Left ventricle myocardium superior (tissue), 1 donor: Measurements from ENCODE around the gene TPO. TPM values are rescaled to one million over a fixed set of nuclear protein-coding genes. Genes with fewer than 3 reads are reported as not detected.
"Not testable (repeated sequence)": the region's sequence is repeated elsewhere in the genome, so short reads cannot be mapped to it uniquely, and the experiment has no call there.

Source experiments
- ATAC-seq: fragments of 200-7000 bp; cut with Tn5 transposase; one replicate; pipeline ENCODE4 v1.9.1; 2020; ENCODE audit warnings: mild to moderate bottlenecking, moderate library complexity
- DNase-seq: peaks from one replicate; pipeline ENCODE4 v3.0.0-alpha.2; 2020
- intact Hi-C: fragments of 100-400 bp; cut with micrococcal nuclease; formaldehyde crosslinking; loops from one replicate; pipeline ENCODE4 v1.11.0; 2022
- total RNA-seq: library from RNA; stranded (reverse); fragmentation: NEBNext Ultra II Directional; extraction: Animal tissue kit (Norgen Biotek cat#: 25700); gene quantifications from one replicate; pipeline ENCODE4 v1.2.1, GENCODE V29; 2021
- donor health status: DM: no; HTN: yes; CAD: no; lungs with severe emphysema.

The TPO gene
- total RNA-seq, 1 donor from 2014 or later, result 10.0 TPM

GRCh38 chr2:1515073-1515430, 101.8 kb downstream of the TPO start:
- intact Hi-C loops, result no loop called here
- no peak for ATAC-seq
- DNase-seq, result no peak

DNA sequence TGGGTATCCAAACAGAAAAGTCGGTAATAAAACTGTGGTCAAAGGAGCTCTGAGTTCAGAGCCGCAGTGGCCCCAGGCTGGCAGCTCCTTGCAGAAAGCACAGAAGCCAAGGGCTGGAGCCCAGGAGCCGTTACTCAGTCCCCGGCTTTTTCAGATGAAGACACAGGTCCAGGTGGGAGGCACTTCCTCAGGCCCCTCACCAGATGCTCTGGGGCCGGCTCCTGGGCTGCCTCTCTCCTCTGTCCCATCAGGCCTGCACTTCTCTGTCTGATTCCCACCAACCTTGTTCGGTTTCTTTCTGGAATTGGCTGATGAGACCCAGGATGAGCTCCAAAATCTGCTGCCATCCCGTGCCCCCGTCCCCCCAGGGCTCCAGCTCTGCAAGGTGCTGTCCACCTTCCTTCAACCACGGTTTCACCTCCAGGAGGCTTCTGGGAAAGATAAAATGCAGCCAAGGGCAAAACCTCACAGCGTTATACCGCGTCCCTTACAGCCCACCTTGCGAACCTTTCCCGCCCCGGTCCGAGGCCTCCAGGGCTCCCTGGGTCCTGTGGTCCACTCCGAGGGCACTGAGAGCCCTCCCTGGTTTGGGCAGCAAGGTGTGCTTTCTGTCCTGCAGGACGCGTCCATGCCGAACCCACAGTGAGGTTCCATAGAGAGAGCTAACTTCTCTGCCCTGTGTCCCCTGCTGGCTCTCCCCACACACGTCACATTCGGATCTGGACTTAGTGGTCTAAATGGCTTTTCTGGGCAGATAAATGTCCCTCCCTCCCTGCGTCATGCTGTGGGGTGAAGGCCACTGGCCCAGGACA, 102.9 kb downstream of the TPO start:
- ATAC-seq, result no peak
- no peak for DNase-seq
- intact Hi-C loops, result no loop called here

DNA sequence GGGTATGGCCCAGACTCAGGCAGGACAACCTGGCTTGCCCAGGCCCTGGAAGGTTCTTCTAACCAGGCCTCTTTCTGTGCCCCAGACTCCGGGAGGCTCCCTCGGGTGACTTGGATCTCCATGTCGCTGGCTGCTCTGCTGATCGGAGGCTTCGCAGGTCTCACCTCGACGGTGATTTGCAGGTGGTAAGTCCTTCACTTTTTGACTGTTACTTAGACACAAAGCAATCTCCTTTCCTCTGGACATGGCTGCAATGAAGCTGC, 103.5 kb downstream of the TPO start:
- DNase-seq, result no peak
- intact Hi-C loops, result no loop called here
- ATAC-seq, result no peak

- DNase-seq, intact Hi-C loops, ATAC-seq: not testable (repeated sequence)
These were observed 104.0 kb downstream of the TPO start for GRCh38 chr2:1517291-1517690.

DNA sequence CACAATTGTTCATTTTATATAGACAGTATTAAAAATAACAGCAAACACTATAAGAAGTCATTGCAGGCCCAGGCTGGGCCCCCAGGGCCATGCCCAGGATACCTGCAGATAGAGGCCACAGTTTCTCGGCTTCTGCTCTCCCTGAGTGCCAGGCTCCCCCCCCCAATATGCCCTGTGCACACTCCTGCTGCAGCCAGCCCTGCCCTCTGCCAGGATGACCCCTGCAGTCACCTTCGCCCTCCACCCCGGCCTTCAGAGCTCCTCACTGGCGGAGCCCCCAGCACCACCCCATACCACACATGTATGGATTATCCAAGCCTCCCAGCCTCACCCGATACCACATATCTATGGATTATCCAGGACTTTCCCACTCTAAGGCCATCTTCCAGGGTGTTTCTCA, 104.5 kb downstream of the TPO start:
- intact Hi-C loops, result no loop called here
- ATAC-seq (no peak), DNase-seq (no peak)

- ATAC-seq, result no peak
- no peak for DNase-seq
- intact Hi-C loops, result no loop called here
These were observed 105.1 kb downstream of the TPO start for GRCh38 chr2:1518331-1518803.

- intact Hi-C loops, result no loop called here
- ATAC-seq, result peak; percentile 72
- peak; percentile 54 for DNase-seq
These were observed 105.7 kb downstream of the TPO start for GRCh38 chr2:1518867-1519530.

DNA sequence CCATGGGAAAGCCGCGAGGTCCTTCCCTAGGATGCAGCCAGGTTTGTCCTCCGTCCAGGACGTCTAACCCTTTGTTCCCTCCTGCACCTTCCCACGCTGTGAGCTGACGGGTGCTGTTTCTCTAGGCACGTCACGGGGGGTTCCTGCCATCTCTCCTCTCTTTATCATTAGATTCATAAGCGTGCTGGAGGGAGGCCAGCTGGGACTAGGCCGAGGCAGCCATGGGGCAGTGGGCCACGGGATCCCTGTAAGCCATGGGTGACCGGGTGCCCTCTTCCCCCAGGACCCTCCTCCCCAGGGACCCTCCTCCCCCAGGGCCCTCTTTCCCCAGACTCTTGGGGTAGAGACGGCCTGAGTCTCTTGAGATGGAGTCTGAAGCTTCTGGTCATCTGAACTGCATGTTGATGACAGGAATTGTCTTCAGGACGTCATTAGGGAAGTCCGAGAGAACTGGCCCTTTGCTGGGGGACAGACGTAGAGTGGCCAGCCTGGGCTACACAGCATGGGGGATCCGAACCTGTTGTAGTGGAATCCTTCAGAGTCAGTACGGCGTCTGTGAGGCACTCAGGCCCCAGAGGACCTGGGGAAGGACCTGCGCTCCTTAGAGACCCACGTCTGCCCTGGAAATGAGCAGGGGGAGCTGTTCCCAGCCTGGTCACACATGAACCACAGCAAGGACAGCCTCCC, 108.1 kb downstream of the TPO start:
- DNase-seq, result no peak
- intact Hi-C loops, result no loop called here
- no peak for ATAC-seq

GRCh38 chr2:1521878-1522830, 108.9 kb downstream of the TPO start:
- DNase-seq (no peak), ATAC-seq (no peak)
- intact Hi-C loops, result no loop called here

- ATAC-seq (no peak), DNase-seq (no peak)
- intact Hi-C loops, result no loop called here
These were observed 114.1 kb downstream of the TPO start for GRCh38 chr2:1527153-1527992.

- intact Hi-C loops, result no loop called here
- DNase-seq (no peak), ATAC-seq (no peak)
These were observed 115.2 kb downstream of the TPO start for GRCh38 chr2:1528273-1529064.

- ATAC-seq, result no peak
- DNase-seq, result no peak
- intact Hi-C loops, result no loop called here
These were observed 125.4 kb downstream of the TPO start for GRCh38 chr2:1538663-1539062.

DNA sequence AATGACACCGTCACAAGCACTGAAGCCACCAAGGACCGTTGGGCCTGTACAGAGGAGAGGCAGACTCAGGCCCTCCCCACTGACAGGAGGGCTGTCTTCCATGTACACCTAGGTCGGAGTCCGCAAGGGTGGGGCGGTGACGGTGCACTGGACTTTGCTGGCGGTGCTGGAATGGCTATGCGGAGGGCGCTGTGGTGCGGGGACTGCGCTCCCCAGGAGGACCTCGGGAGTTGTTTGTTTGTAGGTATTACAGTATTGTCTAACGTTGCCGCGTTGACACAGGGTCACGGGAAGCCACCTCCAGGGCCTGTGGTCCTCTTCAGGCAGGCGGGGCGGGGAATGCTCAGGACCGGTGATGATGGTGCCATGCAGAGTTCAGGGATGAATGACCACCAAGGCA, 126.2 kb downstream of the TPO start:
- no peak for DNase-seq
- intact Hi-C loops, result no loop called here
- no peak for ATAC-seq

DNA sequence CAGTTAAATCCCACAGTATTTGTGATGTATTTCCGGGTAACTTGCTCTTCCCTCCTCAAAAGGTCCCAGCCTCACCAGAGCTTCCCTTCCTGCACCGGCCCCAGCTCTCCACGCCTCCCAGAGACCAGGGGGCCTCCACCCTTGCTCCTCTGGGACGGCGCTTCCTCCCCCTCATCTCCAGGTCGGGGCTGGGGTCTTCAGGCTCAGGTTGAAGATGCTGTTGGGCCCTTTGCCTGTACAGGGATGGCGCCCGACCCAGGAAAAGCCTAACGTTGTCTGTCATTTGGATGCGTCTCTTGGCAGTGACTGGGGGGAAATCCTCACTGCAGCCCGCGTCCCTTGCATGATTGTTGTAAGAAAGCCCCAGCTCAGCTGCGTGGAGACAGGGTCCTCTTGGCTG, 126.7 kb downstream of the TPO start:
- intact Hi-C loops, result loop anchor here (10.0 kb wide), 1 partner anchor 685 kb away; no protein-coding TSS in a partner anchor
- no peak for DNase-seq
- no peak for ATAC-seq

GRCh38 chr2:1540481-1540880, 127.2 kb downstream of the TPO start:
- DNase-seq (no peak), ATAC-seq (no peak)
- intact Hi-C loops, result loop anchor here (10.0 kb wide), 1 partner anchor 686 kb away; no protein-coding TSS in a partner anchor

- intact Hi-C loops, result loop anchor here (10.0 kb wide), 1 partner anchor 686 kb away; no protein-coding TSS in a partner anchor
- DNase-seq, result no peak
- no peak for ATAC-seq
These were observed 127.8 kb downstream of the TPO start for GRCh38 chr2:1541040-1541439.

DNA sequence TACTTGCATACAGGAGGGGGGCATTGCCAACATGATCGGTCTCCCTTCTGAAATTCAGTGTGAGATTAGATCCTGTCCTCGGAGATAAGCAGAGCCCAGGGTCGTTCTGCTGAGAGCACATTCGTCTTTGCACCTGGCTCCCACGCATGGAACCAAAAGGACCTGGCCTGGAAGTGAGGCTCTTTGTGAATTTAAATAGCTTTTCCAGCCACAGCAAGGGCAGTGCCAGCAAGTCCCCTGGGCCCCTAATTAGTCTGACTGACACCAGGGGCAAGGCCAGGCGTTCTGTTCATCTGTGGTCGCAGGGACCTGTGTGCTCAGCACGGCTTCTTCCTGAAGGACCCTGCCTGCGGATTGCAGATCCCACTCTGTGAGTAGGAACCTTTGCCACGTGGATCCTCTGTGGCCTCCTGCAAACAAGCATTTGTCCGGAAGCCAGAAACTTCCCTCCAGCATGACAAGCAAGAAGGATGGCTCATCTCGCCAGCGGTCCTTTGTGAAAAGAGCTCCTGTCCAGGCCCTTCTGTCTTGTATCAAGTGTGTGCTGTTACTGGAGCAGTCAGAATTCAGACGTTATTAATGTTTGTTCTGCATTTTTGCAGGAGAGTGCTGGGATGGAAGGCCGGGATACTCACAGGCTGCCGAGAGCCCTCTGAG, 128.7 kb downstream of the TPO start:
- intact Hi-C loops, result loop anchor here (10.0 kb wide), 1 partner anchor 687 kb away; no protein-coding TSS in a partner anchor
- no peak for ATAC-seq
- DNase-seq, result no peak
